SK-N-SH treated with all-trans-retinoic acid at 6 μM for 48 hours (cell line): ENCODE data around the gene NTNG1.

Source experiments
- ARNTL ChIP-seq: fragments of 450-650 bp; formaldehyde crosslinking; IDR thresholded peaks from 2 replicates; pipeline ENCODE4 v1.5.0; 2020; ENCODE audit warnings: low read depth, mild to moderate bottlenecking, moderate library complexity, borderline replicate concordance
- CSDC2 ChIP-seq: fragments of 250-450 bp; sonication (Bioruptor Pico); IDR thresholded peaks from 2 replicates; pipeline ENCODE4 v1.5.0; 2020; ENCODE audit warnings: mild to moderate bottlenecking, moderate library complexity
- ISL1 ChIP-seq: fragments of 250-450 bp; sonication (Bioruptor Pico); IDR thresholded peaks from 2 replicates; pipeline ENCODE4 v2.1.2; 2022; ENCODE audit warnings: mild to moderate bottlenecking, moderate library complexity
- OSR1 ChIP-seq: fragments of 250-450 bp; sonication (Bioruptor Pico); IDR thresholded peaks from 2 replicates; pipeline ENCODE4 v1.8.0; 2022; ENCODE audit warnings: moderate library complexity, mild to moderate bottlenecking, inconsistent platforms
- RARB ChIP-seq: fragments of 250-450 bp; sonication (Bioruptor Pico); IDR thresholded peaks from 2 replicates; pipeline ENCODE4 v1.8.0; 2021; ENCODE audit warnings: mild to moderate bottlenecking, moderate library complexity
- SNAI2 ChIP-seq: fragments of 250-450 bp; sonication (Bioruptor Pico); IDR thresholded peaks from 2 replicates; pipeline ENCODE4 v1.5.0; 2020; ENCODE audit warnings: mild to moderate bottlenecking, moderate library complexity
- TOX ChIP-seq: fragments of 250-450 bp; sonication (Bioruptor Pico); IDR thresholded peaks from 2 replicates; pipeline ENCODE4 v1.8.0; 2021; ENCODE audit warnings: mild to moderate bottlenecking, moderate library complexity, borderline replicate concordance
- ZFP3 ChIP-seq: fragments of 250-450 bp; sonication (Bioruptor Pico); IDR thresholded peaks from 2 replicates; pipeline ENCODE4 v1.5.0; 2020; ENCODE audit warnings: mild to moderate bottlenecking, moderate library complexity
- ZFP30 ChIP-seq: fragments of 450-650 bp; formaldehyde crosslinking; IDR thresholded peaks from 2 replicates; pipeline ENCODE4 v1.5.0; 2022; ENCODE audit warnings: mild to moderate bottlenecking, moderate library complexity
- ZNF565 ChIP-seq: fragments of 450-650 bp; formaldehyde crosslinking; conservative IDR thresholded peaks from 2 replicates; pipeline ENCODE4 v1.5.0; 2020; ENCODE audit warnings: low read depth, mild to moderate bottlenecking, moderate library complexity
- ZNF8 ChIP-seq: fragments of 450-650 bp; formaldehyde crosslinking; IDR thresholded peaks from 2 replicates; pipeline ENCODE4 v1.5.0; 2020; ENCODE audit warnings: mild to moderate bottlenecking, moderate library complexity
- TF ChIP-seq, protein P1 (sequence below): fragments of 250-450 bp; sonication (Bioruptor Pico); IDR thresholded peaks from 2 replicates; pipeline ENCODE4 v1.5.0; 2020; ENCODE audit warnings: mild to moderate bottlenecking, moderate library complexity

DNA sequence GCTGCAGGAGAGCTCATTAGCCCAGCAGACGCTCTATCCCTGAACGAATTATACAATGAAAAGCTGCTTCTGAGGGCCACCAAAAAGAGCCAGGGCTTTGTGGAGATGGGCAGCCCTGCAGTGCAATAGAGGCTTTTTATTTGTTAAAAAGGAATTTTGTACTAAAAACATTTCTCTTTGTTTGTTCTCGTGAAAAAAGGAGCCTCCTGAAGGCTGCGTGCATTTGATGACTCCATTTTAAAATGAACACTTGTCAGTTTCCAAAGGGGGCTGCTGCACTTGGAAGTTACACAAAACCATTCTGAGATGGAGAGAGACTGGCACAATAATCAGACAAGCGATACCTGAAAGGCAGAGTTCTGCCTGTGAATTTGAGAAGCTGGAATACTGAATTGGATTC is 202.8 kb downstream of the NTNG1 start:
- TF ChIP-seq ARNTL (CRISPR knock-in tag) (no peak), OSR1 (CRISPR knock-in tag) (no peak), CSDC2 (CRISPR knock-in tag) (no peak), RARB (CRISPR knock-in tag) (no peak), ZNF565 (CRISPR knock-in tag) (no peak), TOX (CRISPR knock-in tag) (no peak), ZFP3 (CRISPR knock-in tag) (no peak), SNAI2 (no peak), ZFP30 (CRISPR knock-in tag) (no peak), ISL1 (no peak), ZNF8 (CRISPR knock-in tag) (no peak)
- TF ChIP-seq, protein P1, sequence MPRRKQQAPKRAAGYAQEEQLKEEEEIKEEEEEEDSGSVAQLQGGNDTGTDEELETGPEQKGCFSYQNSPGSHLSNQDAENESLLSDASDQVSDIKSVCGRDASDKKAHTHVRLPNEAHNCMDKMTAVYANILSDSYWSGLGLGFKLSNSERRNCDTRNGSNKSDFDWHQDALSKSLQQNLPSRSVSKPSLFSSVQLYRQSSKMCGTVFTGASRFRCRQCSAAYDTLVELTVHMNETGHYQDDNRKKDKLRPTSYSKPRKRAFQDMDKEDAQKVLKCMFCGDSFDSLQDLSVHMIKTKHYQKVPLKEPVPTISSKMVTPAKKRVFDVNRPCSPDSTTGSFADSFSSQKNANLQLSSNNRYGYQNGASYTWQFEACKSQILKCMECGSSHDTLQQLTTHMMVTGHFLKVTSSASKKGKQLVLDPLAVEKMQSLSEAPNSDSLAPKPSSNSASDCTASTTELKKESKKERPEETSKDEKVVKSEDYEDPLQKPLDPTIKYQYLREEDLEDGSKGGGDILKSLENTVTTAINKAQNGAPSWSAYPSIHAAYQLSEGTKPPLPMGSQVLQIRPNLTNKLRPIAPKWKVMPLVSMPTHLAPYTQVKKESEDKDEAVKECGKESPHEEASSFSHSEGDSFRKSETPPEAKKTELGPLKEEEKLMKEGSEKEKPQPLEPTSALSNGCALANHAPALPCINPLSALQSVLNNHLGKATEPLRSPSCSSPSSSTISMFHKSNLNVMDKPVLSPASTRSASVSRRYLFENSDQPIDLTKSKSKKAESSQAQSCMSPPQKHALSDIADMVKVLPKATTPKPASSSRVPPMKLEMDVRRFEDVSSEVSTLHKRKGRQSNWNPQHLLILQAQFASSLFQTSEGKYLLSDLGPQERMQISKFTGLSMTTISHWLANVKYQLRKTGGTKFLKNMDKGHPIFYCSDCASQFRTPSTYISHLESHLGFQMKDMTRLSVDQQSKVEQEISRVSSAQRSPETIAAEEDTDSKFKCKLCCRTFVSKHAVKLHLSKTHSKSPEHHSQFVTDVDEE = no peak
